NCI-H1048 (cell line): Measurements from ENCODE around the gene PCED1B.

ENCODE experiments used
- DNase-seq: peaks from one replicate; lab custom pipeline; 2025; lab: John Stamatoyannopoulos, UW

The PCED1B gene

DNA sequence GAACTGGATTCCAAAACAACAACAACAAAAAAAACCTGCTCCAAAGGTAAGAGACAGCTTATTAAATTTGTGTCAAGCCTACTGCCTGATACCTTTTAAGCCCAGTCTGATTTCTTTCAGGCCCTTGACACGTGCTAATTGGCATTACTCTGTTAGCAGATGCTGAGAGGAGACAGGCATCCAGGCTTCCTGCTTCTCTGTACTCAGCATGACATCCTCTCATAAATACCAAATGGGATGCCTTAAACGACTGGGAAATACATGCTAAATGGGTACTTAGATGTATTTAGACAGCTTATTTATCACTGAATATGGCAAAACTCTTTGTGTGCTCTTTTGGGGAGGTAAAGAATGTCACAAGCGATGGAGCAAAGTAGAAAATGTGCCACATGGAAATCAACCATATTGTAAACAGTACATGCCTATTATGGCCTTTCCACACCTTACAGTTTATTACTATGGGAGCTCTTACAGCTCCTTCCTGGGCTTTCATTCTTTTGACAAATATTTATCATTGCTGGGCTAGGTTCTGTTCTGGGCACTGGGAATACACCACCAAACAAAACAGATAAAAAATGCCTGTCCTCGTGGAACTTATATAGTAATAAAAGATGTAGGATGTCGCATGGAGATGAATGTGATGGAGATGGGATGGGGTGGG is 11.5 kb upstream of the PCED1B start:
- no peak for DNase-seq

- no peak for DNase-seq
Observed at GRCh38 chr12:47068539-47068938, 10.9 kb upstream of the PCED1B start.

DNA sequence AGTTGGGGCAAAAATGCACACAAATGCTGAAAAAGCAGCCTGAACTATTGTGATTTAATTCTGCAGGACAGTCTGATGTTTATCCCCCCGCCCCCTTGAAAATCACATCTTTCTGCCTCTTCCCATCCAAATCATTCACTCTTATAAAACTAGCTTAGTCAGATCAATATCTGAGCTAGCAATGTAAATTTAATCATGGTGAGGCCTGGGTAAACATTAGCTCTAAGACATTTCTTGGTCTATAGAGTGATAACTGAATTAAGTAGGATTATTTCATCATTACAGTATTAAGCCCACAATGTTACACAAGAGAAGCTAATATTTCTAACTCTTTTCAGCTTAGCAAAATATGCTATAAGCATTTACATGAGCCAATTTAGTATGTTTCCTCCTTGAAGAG is 9.1 kb upstream of the PCED1B start:
- no peak for DNase-seq

- DNase-seq = no peak
Observed at GRCh38 chr12:47071241-47071852, 8.1 kb upstream of the PCED1B start.

DNA sequence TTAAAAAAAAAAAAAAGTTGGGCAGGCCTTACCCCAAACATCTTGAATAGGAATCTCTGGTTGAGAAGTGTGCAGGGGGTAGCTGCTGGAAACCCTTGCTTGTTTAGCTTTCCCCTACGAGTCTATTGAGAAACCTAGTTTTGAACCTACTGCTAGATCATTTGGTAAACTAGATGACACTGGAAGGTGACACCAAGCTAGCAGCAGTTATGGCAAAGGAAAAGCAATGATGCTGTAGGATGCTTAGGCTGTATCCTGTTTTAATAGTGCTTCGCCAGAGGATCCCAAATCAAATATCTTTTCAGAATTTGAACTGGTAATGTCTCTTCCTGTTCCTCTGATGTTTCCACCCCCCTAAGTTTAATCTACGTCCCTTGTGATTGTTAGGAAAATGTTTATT is 5.5 kb upstream of the PCED1B start:
- no peak for DNase-seq

DNA sequence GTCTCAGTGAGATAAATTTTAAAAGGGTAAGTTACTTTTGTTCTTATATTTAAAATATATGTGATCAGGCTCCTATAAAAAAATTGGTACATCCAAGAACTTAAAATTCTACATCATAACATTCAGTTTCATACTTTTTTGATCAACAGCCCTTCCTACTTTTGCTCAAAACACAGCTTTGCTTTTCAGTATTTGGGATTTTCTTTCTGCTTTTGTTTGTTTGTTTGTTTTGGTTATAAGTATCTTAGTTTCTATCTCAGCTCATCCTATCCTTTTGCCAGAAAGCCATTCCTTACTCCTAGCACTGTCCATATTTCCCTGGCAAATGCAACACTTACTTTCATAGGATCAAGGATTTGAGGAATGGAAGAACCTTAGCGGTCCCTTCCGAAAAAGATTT is 4.7 kb upstream of the PCED1B start:
- no peak for DNase-seq

- DNase-seq = no peak
Observed at GRCh38 chr12:47075192-47076084, 4.0 kb upstream of the PCED1B start.

GRCh38 chr12:47077206-47078085 is 2.0 kb upstream of the PCED1B start:
- DNase-seq = no peak

DNA sequence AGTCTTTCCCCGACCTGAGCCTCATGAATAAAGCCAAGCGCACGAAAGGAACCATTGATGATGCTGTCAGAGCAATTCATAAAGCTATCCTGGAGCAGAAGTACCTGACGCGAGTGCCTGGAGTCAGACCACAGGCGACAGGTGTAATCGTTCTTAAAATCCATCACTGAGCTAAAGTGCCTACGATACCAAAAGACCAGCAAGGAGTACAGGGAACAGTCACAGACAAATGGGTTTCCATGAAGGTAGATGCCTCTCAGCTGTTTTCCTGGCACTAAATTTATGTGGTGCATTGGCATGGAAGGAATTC is 1.4 kb upstream of the PCED1B start:
- no peak for DNase-seq

DNA sequence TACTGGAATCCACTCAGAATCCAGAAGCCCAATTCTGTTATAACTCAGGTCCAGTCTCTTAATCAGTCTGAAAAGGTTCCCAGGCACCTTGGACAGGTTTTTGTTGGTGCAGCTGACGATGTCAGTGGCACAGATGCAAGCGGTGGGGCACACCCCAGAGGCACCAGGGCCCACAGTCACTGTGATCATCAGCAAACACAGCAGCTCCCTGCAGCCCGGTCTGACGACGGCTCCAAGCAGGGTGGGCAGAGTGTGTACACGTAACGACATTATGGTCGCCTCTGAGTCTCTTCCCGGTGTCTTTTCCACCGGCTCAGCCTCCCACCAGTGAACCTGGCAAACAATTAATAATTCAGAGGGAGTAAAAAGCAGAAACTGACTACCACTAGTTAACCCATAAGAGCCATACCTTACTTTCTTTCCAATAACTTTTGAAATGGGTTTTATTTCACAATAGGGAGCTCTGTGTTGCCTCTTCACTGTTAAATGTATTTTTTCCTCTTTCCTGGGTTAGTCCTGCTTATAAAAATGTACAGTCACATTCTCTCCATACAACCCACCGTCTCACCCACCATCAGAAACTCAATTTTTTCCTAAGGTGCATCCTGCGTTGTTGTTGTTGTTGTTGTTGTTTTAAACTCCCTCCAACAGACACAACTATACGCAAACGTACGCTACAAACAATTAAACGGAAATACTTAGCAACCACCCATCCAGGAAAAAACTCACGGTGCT is 521 bp upstream of the PCED1B start:
- DNase-seq = no peak

DNA sequence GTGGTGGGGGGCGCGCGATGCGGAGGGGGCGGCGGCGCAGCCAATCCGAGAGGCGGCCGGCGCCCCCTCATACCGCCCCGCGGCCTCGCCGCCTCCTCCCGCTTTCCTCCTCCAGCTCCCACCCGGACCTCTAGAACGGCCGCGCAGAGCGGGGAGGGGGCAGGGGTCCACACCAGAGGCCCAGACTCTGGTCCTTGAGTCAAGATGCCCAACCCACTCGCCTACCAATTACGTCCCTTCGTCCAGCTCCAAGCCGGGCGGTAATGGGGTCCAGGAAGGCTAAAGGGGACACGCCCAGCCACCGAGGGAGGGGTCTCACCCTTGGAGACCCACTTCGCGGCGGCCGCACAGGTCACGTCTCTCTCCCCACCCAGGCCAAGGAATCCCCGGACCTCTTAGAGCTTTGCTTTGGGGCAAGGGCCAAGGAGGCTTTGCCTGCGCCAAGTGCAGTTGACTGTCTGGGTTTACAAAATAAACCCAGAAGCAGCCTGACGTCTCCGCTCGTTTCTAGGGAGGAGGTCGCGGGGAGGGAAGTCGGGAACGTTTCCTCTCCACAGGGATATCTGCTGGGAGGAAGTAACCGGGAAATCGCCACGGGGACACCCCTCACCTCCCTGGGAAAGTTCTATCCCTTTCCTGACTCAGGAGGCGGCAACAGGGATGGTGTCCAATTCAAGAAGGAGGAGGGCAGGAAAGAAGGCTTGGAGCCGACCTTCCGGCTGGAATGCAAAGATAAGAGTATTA is 732 bp downstream of the PCED1B start:
- no peak for DNase-seq

- DNase-seq = no peak
Observed at GRCh38 chr12:47080725-47081502, 1.5 kb downstream of the PCED1B start.

- no peak for DNase-seq
Observed at GRCh38 chr12:47082283-47082682, 2.9 kb downstream of the PCED1B start.

DNA sequence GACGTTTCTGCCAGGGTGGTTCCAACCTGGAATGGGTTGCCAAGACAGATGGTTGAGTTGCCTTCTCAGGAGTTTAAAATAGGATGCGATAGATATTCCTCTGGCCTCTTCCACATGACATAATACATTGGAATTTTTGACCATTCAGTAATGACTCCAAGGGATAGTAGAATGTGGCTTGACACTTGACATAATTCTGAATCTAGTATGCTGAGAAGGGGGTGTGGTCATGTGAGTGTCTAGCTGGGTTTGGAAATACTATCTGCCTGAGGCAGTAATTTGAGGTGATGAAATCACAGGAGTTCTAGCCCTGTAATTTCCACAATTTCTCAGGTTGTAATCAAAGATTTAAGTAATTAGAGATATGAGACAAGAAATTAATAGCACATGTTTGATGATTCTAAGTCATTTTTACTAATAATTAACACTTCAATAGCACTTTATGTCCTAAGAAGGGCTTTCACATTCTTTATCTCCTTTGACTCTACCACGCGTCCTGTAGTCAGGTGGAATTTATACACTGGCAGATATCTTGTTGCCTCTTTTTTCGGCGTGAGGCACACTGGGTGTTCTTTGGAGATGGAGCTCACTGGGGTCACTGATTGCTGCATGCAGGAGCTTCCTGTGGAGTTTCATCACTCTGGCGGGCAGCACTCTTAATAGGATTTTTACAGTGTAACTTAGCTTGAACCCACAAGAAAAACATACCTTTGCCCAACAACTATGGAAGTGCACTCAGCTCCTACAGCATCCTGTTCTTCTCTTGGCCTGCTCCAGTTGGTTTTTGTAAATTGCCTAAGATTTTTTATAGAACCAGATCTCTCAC is 3.6 kb downstream of the PCED1B start:
- DNase-seq = no peak

DNA sequence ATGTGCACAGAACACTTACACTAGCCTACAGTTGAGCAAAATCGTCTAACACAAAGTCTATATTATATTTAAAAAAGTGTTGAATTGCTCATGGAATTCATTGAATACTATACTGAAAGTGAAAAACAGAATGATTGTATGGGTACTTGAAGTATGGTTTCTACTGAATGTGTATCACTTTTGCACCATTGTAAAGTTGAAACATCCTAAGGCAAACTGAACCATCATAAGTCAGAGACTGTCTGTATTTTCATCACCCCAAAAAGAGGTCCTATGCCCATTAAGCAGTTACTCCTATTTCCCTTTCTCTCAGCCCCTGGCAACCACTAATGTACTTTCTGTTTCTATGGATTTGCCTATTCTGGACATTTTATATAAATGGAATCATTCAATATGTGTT is 4.8 kb downstream of the PCED1B start:
- DNase-seq = no peak

- no peak for DNase-seq
Observed at GRCh38 chr12:47085815-47086252, 6.4 kb downstream of the PCED1B start.

DNA sequence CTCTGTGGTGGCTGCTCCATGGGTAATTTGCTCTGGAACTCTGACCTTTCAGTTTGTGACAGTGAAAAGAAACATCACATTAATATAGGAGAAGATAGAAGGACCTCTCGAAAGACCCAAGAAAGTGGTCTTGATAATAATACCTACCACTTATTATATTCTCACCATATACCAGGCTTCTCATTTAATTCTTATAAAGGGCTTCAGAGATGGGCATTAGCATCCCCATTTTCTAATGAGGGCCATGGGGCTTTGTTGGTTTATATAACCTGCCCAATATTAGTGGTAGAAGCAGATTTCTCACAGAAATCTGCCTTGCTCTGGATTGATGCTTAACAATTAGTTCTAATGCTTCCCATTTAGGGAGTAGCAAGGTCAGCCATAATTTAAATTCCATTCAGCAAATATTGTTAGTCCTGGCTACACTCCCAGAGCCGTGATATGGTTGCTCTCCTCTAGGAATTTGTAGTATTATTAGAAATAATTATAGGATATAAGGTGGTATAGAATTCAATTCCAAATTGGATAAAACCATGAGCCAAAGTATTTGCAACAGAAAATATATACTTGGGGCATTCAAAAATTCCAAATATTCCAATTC is 7.8 kb downstream of the PCED1B start:
- DNase-seq = no peak

DNA sequence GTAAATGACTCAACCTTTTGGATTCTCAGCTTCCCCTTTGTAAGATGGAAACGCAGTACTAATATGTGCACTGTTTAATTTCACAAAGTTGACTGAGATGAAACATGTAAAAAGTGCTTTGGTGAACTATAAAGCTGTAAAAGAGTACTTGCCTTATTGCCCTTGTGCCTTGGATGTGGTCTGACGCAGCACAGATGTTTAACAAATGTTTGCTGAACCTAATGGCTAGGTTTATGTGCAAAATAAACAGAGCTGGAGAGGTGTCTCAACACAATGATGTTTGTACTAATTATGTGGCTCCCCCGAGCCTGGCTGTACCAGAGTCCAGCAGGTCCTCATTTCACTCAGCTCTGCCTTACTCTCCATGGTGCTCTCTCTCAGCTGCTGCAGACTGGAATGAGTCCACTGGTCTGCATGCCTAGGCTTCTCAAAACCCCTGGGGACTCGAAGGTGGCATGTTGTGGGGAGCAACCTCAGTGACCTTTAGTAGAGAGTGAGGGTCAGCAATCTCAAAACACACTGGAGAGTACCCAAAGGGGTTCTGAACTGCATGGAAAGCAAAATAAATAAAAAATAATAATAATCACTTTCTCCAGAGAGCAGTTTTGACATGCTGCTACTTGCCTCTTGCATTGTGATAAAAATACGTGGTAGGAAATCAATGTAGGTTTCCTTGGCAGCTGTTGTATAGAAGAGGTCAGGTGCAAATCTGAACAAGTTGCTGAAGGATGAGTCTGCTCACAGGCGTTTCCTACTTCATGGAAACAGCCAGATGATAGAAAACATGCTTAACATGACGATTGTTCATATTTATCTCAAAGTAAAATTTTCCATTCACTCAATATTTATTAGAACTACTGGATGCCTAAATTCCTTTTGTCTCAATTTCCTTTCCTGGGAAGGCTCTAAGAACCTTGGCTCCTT is 8.9 kb downstream of the PCED1B start:
- no peak for DNase-seq
